K562 (cell line): ENCODE data around the gene BSPRY. TPM values are rescaled to one million over a fixed set of nuclear protein-coding genes. Genes with fewer than 3 reads are reported as not detected.

ENCODE experiments used
- ATF1 ChIP-seq, 2 experiments: fragments of 450-650 bp in 1 of 2; IDR thresholded peaks; 2 replicates each; pipeline ENCODE4 v1.6.1; 2016; ENCODE audit warnings: missing compliant biosample characterization in 1 of 2, missing genetic modification characterization in 1 of 2
- HDAC3 ChIP-seq: fragments of 450-650 bp; IDR thresholded peaks from 2 replicates; pipeline ENCODE4 v1.6.1; 2018; ENCODE audit warnings: borderline replicate concordance, mild to moderate bottlenecking, moderate library complexity; ENCODE audit not compliant: partially characterized antibody
- HMBOX1 ChIP-seq: sonication (generic); IDR thresholded peaks from 2 replicates; pipeline ENCODE4 v1.6.1; 2016
- HOXB6 ChIP-seq: fragments of 250-450 bp; sonication (Bioruptor Pico); IDR thresholded peaks from 2 replicates; pipeline ENCODE4 v1.5.1; 2022; ENCODE audit warnings: mild to moderate bottlenecking, borderline replicate concordance
- KAT8 ChIP-seq: fragments of 450-650 bp; IDR thresholded peaks from 2 replicates; pipeline ENCODE4 v1.6.1; 2016; ENCODE audit warnings: low read depth, mild to moderate bottlenecking
- MTA1 ChIP-seq: fragments of 450-650 bp; IDR thresholded peaks from 2 replicates; pipeline ENCODE4 v1.6.1; 2017; ENCODE audit warnings: borderline replicate concordance
- NR3C1 ChIP-seq: sonication (generic); formaldehyde crosslinking; IDR thresholded peaks from 2 replicates; pipeline ENCODE4 v1.8.1; 2022; ENCODE audit warnings: missing genetic modification reagents
- OTX1 ChIP-seq: fragments of 450-650 bp; formaldehyde crosslinking; IDR thresholded peaks from 2 replicates; pipeline ENCODE4 v1.4.0; 2022; ENCODE audit warnings: mild to moderate bottlenecking
- PTBP1 ChIP-seq: fragments of 200-400 bp; formaldehyde crosslinking; IDR thresholded peaks from 2 replicates; pipeline ENCODE4 v1.6.1; 2017; ENCODE audit warnings: low read depth, low read length
- RBBP5 ChIP-seq: fragments of 200-600 bp; sonication (generic); IDR thresholded peaks from 2 replicates; pipeline ENCODE4 v1.6.1; 2012; ENCODE audit warnings: borderline replicate concordance, mild to moderate bottlenecking, low read length, control low read depth, inconsistent platforms; ENCODE audit not compliant: insufficient read depth, poor library complexity, severe bottlenecking
- SRF ChIP-seq, 2 experiments: fragments of 250-450, 450-650 bp in 1 of 2; sonication (Bioruptor Pico) in 1 of 2; sonication (generic) in 1 of 2; formaldehyde crosslinking; IDR thresholded peaks; 2 replicates each; pipeline versions ENCODE4 v1.5.0 to v1.5.1; 2020 to 2022; ENCODE audit warnings: mild to moderate bottlenecking in 1 of 2, missing genetic modification reagents in 1 of 2
- SRSF1 ChIP-seq: fragments of 200-400 bp; formaldehyde crosslinking; IDR thresholded peaks from 2 replicates; pipeline ENCODE4 v1.6.1; 2017; ENCODE audit warnings: mild to moderate bottlenecking, low read depth, low read length, moderate library complexity
- TOE1 ChIP-seq, 2 experiments: fragments of 450-650 bp in 1 of 2; sonication (generic) in 1 of 2; formaldehyde crosslinking in 1 of 2; IDR thresholded peaks; 2 replicates each; pipeline versions ENCODE4 v1.7.1 to v1.8.0; 2016 to 2022; ENCODE audit warnings: borderline replicate concordance in 2 of 2, mild to moderate bottlenecking in 2 of 2, antibody characterized with exemption in 1 of 2, inconsistent platforms in 1 of 2, low read depth in 1 of 2, missing genetic modification reagents in 1 of 2, moderate library complexity in 1 of 2
- U2AF2 ChIP-seq: fragments of 200-400 bp; formaldehyde crosslinking; optimal IDR thresholded peaks from 2 replicates; pipeline ENCODE3; 2017; ENCODE audit warnings: low read depth, mild to moderate bottlenecking, low read length
- ZFP36 ChIP-seq: fragments of 150-350 bp; IDR thresholded peaks from 2 replicates; pipeline ENCODE4 v1.6.1; 2018; ENCODE audit warnings: low read length, low read depth; ENCODE audit not compliant: partially characterized antibody
- ZNF316 ChIP-seq: fragments of 450-650 bp; IDR thresholded peaks from 2 replicates; pipeline ENCODE4 v1.6.1; 2016
- polyA plus RNA-seq, 8 experiments: library from polyadenylated mRNA; depleted of rRNA in 4 of 8; stranded (reverse) in 5 of 8; unstranded in 3 of 8; fragments of >200 nt; fragmentation: Nextera tagmentation in 2 of 8; fragmentation: Illumina TruSeq in 1 of 8; extraction: Ambion mirVana in 2 of 8; extraction: Trizol in 1 of 8; gene quantifications; 2 replicates each; pipeline versions ENCODE4 v1.2.1 to v1.2.3, GENCODE V29; 2011 to 2014; ENCODE audit warnings: inconsistent platforms in 1 of 8, missing spikeins in 1 of 8
- total RNA-seq, 7 experiments: library from RNA; depleted of rRNA in 6 of 7; stranded (reverse); fragments of >200 nt in 6 of 7; fragmentation: Illumina TruSeq in 2 of 7; extraction: Trizol in 2 of 7; gene quantifications; 2 replicates each; pipeline versions ENCODE4 v1.2.1 to v1.2.3, GENCODE V29; 2011 to 2021; ENCODE audit warnings: low replicate concordance in 1 of 7
- TF ChIP-seq, protein P1 (sequence below): fragments of 450-650 bp; formaldehyde crosslinking; IDR thresholded peaks from 2 replicates; pipeline ENCODE4 v1.4.0; 2020; ENCODE audit warnings: mild to moderate bottlenecking, moderate library complexity
- TF ChIP-seq, protein P2 (sequence below): sonication (generic); formaldehyde crosslinking; IDR thresholded peaks from 2 replicates; pipeline ENCODE4 v1.9.0; 2022; ENCODE audit warnings: mild to moderate bottlenecking, missing genetic modification reagents
- TF ChIP-seq, protein P3 (sequence below), 3 experiments: fragments of 200-800 bp in 1 of 3; fragments of 250-450 bp in 1 of 3; fragments of 450-650 bp in 1 of 3; sonication (Bioruptor Pico) in 1 of 3; sonication (Bioruptor generic) in 1 of 3; formaldehyde crosslinking in 1 of 3; IDR thresholded peaks; 2 replicates each; pipeline versions ENCODE4 v1.6.1 to v1.8.0; 2016 to 2022; ENCODE audit warnings: mild to moderate bottlenecking in 2 of 3, missing genetic modification characterization in 2 of 3, missing compliant biosample characterization in 1 of 3, moderate library complexity in 1 of 3

The BSPRY gene
- total and polyA plus RNA-seq, 9 of the 15 experiments (the other 6 are each of a cell fraction or from before 2014, with no cell fraction given) = 0.07 to 0.67 (median 0.18) TPM

GRCh38 chr9:113401027-113401792 lies 51.9 kb downstream of the BSPRY start, which contains the start of gene ALAD (continued):
- TF ChIP-seq, protein P1, sequence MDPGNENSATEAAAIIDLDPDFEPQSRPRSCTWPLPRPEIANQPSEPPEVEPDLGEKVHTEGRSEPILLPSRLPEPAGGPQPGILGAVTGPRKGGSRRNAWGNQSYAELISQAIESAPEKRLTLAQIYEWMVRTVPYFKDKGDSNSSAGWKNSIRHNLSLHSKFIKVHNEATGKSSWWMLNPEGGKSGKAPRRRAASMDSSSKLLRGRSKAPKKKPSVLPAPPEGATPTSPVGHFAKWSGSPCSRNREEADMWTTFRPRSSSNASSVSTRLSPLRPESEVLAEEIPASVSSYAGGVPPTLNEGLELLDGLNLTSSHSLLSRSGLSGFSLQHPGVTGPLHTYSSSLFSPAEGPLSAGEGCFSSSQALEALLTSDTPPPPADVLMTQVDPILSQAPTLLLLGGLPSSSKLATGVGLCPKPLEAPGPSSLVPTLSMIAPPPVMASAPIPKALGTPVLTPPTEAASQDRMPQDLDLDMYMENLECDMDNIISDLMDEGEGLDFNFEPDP (CRISPR knock-in tag) = no peak
- TF ChIP-seq ZFP36 (peak; percentile 61), TOE1 (IDR thresholded peaks at IDR 0.05; ENCODE audit: borderline replicate concordance) (no peak), TOE1 (CRISPR knock-in tag; IDR thresholded peaks at IDR 0.05; ENCODE audit: borderline replicate concordance, low read depth) (0 out of 2 replicates have a peak, but pooled peaks have one; percentile 25), HMBOX1 (no peak), SRF (CRISPR knock-in tag; IDR thresholded peaks at IDR 0.05) (peak in 1 of 2 experiments; percentile 86; a peak in 2 of 4 replicates), ATF1 (CRISPR knock-in tag; IDR thresholded peaks at IDR 0.05) (peak; percentile 10; the same call in 1 of the 2 replicates), ATF1 (tag; IDR thresholded peaks at IDR 0.05) (peak; percentile 89), PTBP1 (no peak), MTA1 (no peak), OTX1 (CRISPR knock-in tag) (no peak), KAT8 (no peak), U2AF2 (no peak), HOXB6 (no peak), RBBP5 (peak; percentile 89), NR3C1 (no peak), ZNF316 (peak; percentile 74), HDAC3 (no peak), SRSF1 (no peak)
- TF ChIP-seq, protein P2, sequence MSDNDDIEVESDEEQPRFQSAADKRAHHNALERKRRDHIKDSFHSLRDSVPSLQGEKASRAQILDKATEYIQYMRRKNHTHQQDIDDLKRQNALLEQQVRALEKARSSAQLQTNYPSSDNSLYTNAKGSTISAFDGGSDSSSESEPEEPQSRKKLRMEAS (CRISPR knock-in tag) = peak; percentile 59
- TF ChIP-seq, protein P3, sequence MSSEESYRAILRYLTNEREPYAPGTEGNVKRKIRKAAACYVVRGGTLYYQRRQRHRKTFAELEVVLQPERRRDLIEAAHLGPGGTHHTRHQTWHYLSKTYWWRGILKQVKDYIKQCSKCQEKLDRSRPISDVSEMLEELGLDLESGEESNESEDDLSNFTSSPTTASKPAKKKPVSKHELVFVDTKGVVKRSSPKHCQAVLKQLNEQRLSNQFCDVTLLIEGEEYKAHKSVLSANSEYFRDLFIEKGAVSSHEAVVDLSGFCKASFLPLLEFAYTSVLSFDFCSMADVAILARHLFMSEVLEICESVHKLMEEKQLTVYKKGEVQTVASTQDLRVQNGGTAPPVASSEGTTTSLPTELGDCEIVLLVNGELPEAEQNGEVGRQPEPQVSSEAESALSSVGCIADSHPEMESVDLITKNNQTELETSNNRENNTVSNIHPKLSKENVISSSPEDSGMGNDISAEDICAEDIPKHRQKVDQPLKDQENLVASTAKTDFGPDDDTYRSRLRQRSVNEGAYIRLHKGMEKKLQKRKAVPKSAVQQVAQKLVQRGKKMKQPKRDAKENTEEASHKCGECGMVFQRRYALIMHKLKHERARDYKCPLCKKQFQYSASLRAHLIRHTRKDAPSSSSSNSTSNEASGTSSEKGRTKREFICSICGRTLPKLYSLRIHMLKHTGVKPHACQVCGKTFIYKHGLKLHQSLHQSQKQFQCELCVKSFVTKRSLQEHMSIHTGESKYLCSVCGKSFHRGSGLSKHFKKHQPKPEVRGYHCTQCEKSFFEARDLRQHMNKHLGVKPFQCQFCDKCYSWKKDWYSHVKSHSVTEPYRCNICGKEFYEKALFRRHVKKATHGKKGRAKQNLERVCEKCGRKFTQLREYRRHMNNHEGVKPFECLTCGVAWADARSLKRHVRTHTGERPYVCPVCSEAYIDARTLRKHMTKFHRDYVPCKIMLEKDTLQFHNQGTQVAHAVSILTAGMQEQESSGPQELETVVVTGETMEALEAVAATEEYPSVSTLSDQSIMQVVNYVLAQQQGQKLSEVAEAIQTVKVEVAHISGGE (CRISPR knock-in tag; IDR thresholded peaks at IDR 0.05) = peak; percentile 34 to 81 (median 42); a peak in 3 of 6 replicates
